Tibial artery (tissue), 4 donors: Measurements from ENCODE around the gene DBF4B.

Experiments
- DNase-seq, 2 donors: peaks; one replicate each; pipeline ENCODE4 v3.0.0-alpha.2; 2019
- H3K27ac ChIP-seq, 2 donors: fragments of 200-600 bp; sonication (generic) in 1 of 2; 1 replicate in 1 of 2; 2 replicates in 1 of 2; pipeline ENCODE4 v1.5.1; 2018 to 2019; ENCODE audit warnings: mild to moderate bottlenecking in 1 of 2
- H3K27me3 ChIP-seq, 2 donors: fragments of 200-600 bp; sonication (generic) in 1 of 2; one replicate each; pipeline versions ENCODE4 v1.5.1 to v1.6.0; 2016 to 2019
- H3K36me3 ChIP-seq, 3 donors: fragments of 200-600 bp; sonication (generic) in 2 of 3; one replicate each; pipeline ENCODE4 v1.5.1; 2016 to 2019; ENCODE audit warnings: mild to moderate bottlenecking in 2 of 3
- H3K4me1 ChIP-seq, 4 donors: fragments of 200-600 bp; sonication (generic) in 2 of 4; 1 replicate in 3 of 4; 2 replicates in 1 of 4; pipeline ENCODE4 v1.5.1; 2016 to 2019
- H3K4me3 ChIP-seq, 2 donors: fragments of 200-600 bp; sonication (generic) in 1 of 2; 1 replicate in 1 of 2; 2 replicates in 1 of 2; pipeline ENCODE4 v1.5.1; 2018 to 2019; ENCODE audit warnings: mild to moderate bottlenecking in 2 of 2
- H3K9me3 ChIP-seq, 3 donors: fragments of 200-600 bp; sonication (generic) in 1 of 3; one replicate each; pipeline ENCODE4 v1.5.1; 2016 to 2019
- intact Hi-C: fragments of 100-400 bp; cut with DNase I; formaldehyde crosslinking; loops from one replicate; pipeline ENCODE4 v1.15.0; 2023; ENCODE audit warnings: low total_unique reads
- TF ChIP-seq, protein P1 (sequence below), 2 experiments: fragments of 200-600 bp in 1 of 2; fragments of 450-650 bp in 1 of 2; IDR thresholded peaks; one replicate each; pipeline ENCODE4 v1.5.1; 2017 to 2019; ENCODE audit warnings: antibody characterized with exemption in 2 of 2, mild to moderate bottlenecking in 1 of 2, moderate library complexity in 1 of 2

DBF4B gene

DNA sequence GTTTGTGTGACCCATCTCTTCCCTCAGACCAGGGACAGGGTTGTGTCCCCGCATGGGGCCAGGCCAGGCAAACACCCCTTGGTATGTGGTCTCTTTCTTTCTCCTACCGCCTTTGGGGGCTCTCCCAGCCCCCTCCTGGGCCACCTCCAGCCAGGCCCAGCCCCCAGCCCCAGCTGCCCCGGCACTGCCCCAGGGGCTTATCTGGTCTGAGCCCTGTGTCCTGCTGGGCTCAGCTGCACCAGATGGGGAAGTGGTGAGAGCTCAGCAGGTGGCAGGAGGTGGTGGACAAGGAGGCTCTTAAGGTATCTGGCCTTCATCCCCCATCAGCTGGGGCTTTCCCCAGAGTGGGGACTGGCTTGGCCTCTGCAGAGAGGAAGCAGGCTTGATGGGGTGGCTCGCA lies 59.0 kb downstream of the DBF4B start:
- Histone ChIP-seq H3K4me1 (no peaks in the 10 kb centered on the region), H3K36me3 (no peaks in the 10 kb centered on the region), H3K27me3 (peaks cover 0 to 83% of the 10 kb centered on the region in 2 donors), H3K4me3 (no peak overlapping the region), H3K27ac (no peak overlapping the region), H3K9me3 (no peaks in the 10 kb centered on the region)
- intact Hi-C loops, result loop anchor here (10.0 kb wide), 1 partner anchor 237 kb away; no protein-coding TSS in a partner anchor
- DNase-seq, result no peak
- TF ChIP-seq, protein P1, sequence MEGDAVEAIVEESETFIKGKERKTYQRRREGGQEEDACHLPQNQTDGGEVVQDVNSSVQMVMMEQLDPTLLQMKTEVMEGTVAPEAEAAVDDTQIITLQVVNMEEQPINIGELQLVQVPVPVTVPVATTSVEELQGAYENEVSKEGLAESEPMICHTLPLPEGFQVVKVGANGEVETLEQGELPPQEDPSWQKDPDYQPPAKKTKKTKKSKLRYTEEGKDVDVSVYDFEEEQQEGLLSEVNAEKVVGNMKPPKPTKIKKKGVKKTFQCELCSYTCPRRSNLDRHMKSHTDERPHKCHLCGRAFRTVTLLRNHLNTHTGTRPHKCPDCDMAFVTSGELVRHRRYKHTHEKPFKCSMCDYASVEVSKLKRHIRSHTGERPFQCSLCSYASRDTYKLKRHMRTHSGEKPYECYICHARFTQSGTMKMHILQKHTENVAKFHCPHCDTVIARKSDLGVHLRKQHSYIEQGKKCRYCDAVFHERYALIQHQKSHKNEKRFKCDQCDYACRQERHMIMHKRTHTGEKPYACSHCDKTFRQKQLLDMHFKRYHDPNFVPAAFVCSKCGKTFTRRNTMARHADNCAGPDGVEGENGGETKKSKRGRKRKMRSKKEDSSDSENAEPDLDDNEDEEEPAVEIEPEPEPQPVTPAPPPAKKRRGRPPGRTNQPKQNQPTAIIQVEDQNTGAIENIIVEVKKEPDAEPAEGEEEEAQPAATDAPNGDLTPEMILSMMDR (IDR thresholded peaks at IDR 0.05), result no peak

DNA sequence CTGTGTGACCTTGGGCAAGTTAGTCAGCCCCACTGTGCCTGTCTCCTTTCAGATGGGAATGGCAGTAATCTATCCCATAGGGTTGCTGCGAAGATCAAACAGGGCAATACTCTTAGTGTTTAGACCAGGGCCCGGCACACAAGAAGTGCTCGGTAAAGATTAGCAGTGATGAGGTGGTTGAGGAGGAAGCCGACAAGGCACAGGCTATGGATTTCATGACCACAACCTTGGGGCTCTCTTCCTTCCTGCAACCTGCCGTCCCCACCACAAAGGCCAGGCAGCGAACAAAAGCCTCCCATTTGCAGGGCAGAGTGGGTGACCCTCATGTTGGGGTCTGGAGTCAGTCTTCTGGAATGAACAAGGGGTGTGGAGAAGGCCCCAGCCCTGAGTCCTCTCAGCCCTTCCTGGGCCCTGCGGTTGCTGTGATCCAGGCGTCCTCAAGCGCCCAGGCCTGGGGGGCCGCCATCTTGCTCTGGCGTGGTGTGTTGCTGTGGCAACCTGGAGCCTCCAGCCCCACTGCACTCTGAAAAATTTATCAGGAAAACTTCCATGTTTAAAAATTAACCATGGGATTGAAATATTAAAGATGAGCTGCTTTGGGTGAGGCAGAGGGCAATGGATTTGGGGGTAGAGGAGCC lies 60.2 kb downstream of the DBF4B start:
- no peak for DNase-seq
- TF ChIP-seq, protein P1 (IDR thresholded peaks at IDR 0.05), result no peak
- no peaks in the 10 kb centered on the region for H3K36me3 ChIP-seq
- intact Hi-C loops, result loop anchor here (10.0 kb wide), 1 partner anchor 236 kb away; no protein-coding TSS in a partner anchor
- no peak overlapping the region for H3K27ac ChIP-seq
- H3K4me3 ChIP-seq, result no peak overlapping the region
- H3K27me3 ChIP-seq, result peaks cover 0 to 88% of the 10 kb centered on the region in 2 donors
- no peaks in the 10 kb centered on the region for H3K4me1 ChIP-seq
- no peaks in the 10 kb centered on the region for H3K9me3 ChIP-seq

DNA sequence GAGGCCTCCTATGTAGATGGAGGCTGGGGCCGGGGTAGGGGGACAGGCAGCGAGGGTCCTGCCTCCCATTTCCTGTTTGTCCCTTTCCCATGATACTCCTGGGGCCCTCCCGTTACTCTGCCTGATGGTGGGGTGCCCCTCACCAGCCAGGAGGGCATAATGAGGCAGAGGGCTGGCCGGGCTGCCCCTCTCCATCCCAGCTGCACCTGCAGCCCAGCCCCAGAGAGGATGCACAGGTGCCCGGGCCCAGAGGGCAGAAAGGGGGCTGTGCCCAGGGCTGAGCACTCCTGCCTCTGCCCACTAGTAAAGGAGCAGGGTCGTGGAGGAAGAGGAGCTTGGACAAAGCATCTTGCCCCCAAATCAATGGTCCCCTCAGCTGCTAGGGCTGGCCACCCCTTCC lies 60.8 kb downstream of the DBF4B start:
- no peak for DNase-seq
- Histone ChIP-seq H3K27me3 (peaks cover 0 to 87% of the 10 kb centered on the region in 2 donors), H3K36me3 (no peaks in the 10 kb centered on the region), H3K9me3 (no peaks in the 10 kb centered on the region), H3K4me1 (no peaks in the 10 kb centered on the region), H3K27ac (no peak overlapping the region), H3K4me3 (no peak overlapping the region)
- intact Hi-C loops, result loop anchor here (10.0 kb wide), 1 partner anchor 236 kb away; no protein-coding TSS in a partner anchor
- TF ChIP-seq, protein P1 (IDR thresholded peaks at IDR 0.05), result no peak

GRCh38 chr17:44769647-44770084 lies 61.2 kb downstream of the DBF4B start:
- TF ChIP-seq, protein P1 (IDR thresholded peaks at IDR 0.05), result no peak
- H3K27me3 ChIP-seq, result peaks cover 0 to 82% of the 10 kb centered on the region in 2 donors
- no peaks in the 10 kb centered on the region for H3K36me3 ChIP-seq
- no peaks in the 10 kb centered on the region for H3K9me3 ChIP-seq
- H3K4me3 ChIP-seq, result no peak overlapping the region
- intact Hi-C loops, result loop anchor here (10.0 kb wide), 1 partner anchor 235 kb away; no protein-coding TSS in a partner anchor
- H3K27ac ChIP-seq, result no peak overlapping the region
- no peak for DNase-seq
- no peaks in the 10 kb centered on the region for H3K4me1 ChIP-seq

- H3K4me3 ChIP-seq, result no peak overlapping the region
- H3K9me3 ChIP-seq, result no peaks in the 10 kb centered on the region
- H3K27ac ChIP-seq, result no peak overlapping the region
- H3K4me1 ChIP-seq, result peaks cover 0 to 6% (median 5%) of the 10 kb centered on the region in 4 donors
- intact Hi-C loops, result no loop called here
- DNase-seq, result no peak
- H3K36me3 ChIP-seq, result no peaks in the 10 kb centered on the region
- TF ChIP-seq, protein P1 (IDR thresholded peaks at IDR 0.05), result no peak
- H3K27me3 ChIP-seq, result peaks cover 0 to 77% of the 10 kb centered on the region in 2 donors
Observed at GRCh38 chr17:44770166-44770925, 61.9 kb downstream of the DBF4B start.
